ENCODE results near the gene OTOG.

DNA sequence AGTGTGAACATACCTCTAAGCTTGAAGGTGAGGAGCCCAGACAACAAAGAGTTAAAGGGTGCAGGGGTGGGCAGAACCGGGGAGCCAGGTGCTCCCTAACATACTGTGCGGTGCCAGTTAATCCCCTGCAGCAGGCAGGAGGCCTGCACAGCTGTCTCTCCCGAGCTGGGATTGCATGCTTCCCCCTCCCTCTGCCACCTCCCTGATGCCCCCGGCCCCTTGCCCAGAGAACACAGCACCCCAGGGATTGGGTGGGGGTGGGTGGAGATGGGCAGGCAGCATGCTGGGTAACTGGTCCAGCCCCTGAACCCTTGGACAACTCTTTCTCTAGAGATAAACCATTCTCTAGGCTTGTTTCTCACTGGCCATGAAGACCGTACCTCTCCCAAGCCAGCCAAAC is 104.6 kb downstream of the OTOG start:
- TF ChIP-seq, protein P1, sequence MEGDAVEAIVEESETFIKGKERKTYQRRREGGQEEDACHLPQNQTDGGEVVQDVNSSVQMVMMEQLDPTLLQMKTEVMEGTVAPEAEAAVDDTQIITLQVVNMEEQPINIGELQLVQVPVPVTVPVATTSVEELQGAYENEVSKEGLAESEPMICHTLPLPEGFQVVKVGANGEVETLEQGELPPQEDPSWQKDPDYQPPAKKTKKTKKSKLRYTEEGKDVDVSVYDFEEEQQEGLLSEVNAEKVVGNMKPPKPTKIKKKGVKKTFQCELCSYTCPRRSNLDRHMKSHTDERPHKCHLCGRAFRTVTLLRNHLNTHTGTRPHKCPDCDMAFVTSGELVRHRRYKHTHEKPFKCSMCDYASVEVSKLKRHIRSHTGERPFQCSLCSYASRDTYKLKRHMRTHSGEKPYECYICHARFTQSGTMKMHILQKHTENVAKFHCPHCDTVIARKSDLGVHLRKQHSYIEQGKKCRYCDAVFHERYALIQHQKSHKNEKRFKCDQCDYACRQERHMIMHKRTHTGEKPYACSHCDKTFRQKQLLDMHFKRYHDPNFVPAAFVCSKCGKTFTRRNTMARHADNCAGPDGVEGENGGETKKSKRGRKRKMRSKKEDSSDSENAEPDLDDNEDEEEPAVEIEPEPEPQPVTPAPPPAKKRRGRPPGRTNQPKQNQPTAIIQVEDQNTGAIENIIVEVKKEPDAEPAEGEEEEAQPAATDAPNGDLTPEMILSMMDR (conservative IDR thresholded peaks at IDR 0.05): no peak
- TF ChIP-seq EZH2 (IDR thresholded peaks at IDR 0.05; ENCODE audit: low read depth): no peak
